Measurements from ENCODE around the gene CDR2.
A peak's percentile ranks its signal among the peaks of the same experiment; 100 is the strongest.

GRCh38 chr16:22373662-22374310 lies 633 bp downstream of the CDR2 start:
- TF ChIP-seq ZNF234 (CRISPR knock-in tag; conservative IDR thresholded peaks at IDR 0.05) (peak; percentile 91; the same call in 1 of the 2 replicates), DRAP1 (CRISPR knock-in tag; IDR thresholded peaks at IDR 0.05) (no peak), ZFP36L2 (CRISPR knock-in tag; IDR thresholded peaks at IDR 0.05) (no peak), POLR2AphosphoS5 (IDR thresholded peaks at IDR 0.05; ENCODE audit: low read depth, low read length) (no peak), ZHX2 (IDR thresholded peaks at IDR 0.05; ENCODE audit: low read depth) (no peak), ZHX2 (CRISPR knock-in tag; IDR thresholded peaks at IDR 0.05; ENCODE audit: borderline replicate concordance) (no peak), CBX5 (CRISPR knock-in tag; IDR thresholded peaks at IDR 0.05; ENCODE audit: borderline replicate concordance) (no peak), PRPF4 (IDR thresholded peaks at IDR 0.05; ENCODE audit: low read depth, low read length, poor library complexity, severe bottlenecking) (no peak), HIC2 (CRISPR knock-in tag; IDR thresholded peaks at IDR 0.05; ENCODE audit: low read depth) (0 out of 2 replicates have a peak, but pooled peaks have one; percentile 41)

All from HepG2 (cell line).